OCI-LY7 (cell line): ENCODE results near the gene ARMH1. TPM values are rescaled to one million over a fixed set of nuclear protein-coding genes. Genes with fewer than 3 reads are reported as not detected.

Experiments
- BruUV-seq: library from RNA; stranded (reverse); fragments of 400-500 nt; replicated peaks from 2 replicates; lab custom pipeline; 2021; lab: Mats Ljungman, UMichigan
- CTCF ChIA-PET: fragments of 300-600 bp; sonication (Branson Sonifier 250); formaldehyde crosslinking; loops from one replicate; lab custom pipeline; 2022; ENCODE audit warnings: antibody characterized with exemption; ENCODE audit not compliant: unreplicated experiment; lab: Charles Lee
- POLR2A ChIA-PET: fragments of 300-600 bp; sonication (Branson Sonifier 250); formaldehyde crosslinking; loops from one replicate; lab custom pipeline; 2022; ENCODE audit warnings: antibody characterized with exemption; lab: Charles Lee
- DNase-seq: peaks from one replicate; pipeline ENCODE4 v3.0.0-alpha.2; 2015; ENCODE audit warnings: low spot score
- H2AFZ ChIP-seq: fragments of 200-600 bp; sonication (generic), shearing (Covaris generic); 2 replicates; pipeline ENCODE4 v1.6.1; 2014; ENCODE audit warnings: mild to moderate bottlenecking, antibody characterized with exemption, low read length, moderate library complexity
- H3K27ac ChIP-seq: fragments of 200-600 bp; sonication (generic); 2 replicates; pipeline ENCODE4 v1.5.1; 2014; ENCODE audit warnings: mixed run types, low read depth, mild to moderate bottlenecking, moderate library complexity, low read length, inconsistent platforms; ENCODE audit not compliant: poor library complexity, severe bottlenecking
- H3K36me3 ChIP-seq: fragments of 200-600 bp; sonication (generic); 2 replicates; pipeline ENCODE4 v1.6.1; 2014; ENCODE audit warnings: mild to moderate bottlenecking, antibody characterized with exemption, low read length, moderate library complexity, mixed read lengths; ENCODE audit not compliant: insufficient read depth
- H3K4me1 ChIP-seq: fragments of 200-600 bp; sonication (generic); 2 replicates; pipeline ENCODE4 v1.5.1; 2014; ENCODE audit warnings: mild to moderate bottlenecking, low read length; ENCODE audit not compliant: insufficient read depth, poor library complexity, severe bottlenecking
- H3K4me2 ChIP-seq: fragments of 200-600 bp; sonication (generic); 2 replicates; pipeline ENCODE4 v1.6.1; 2014; ENCODE audit warnings: mild to moderate bottlenecking, low read length
- H3K4me3 ChIP-seq: fragments of 200-600 bp; sonication (generic); 2 replicates; pipeline ENCODE4 v1.5.1; 2014; ENCODE audit warnings: mild to moderate bottlenecking, low read depth, low read length; ENCODE audit not compliant: poor library complexity, severe bottlenecking
- H3K79me2 ChIP-seq: fragments of 200-600 bp; sonication (generic); 2 replicates; pipeline ENCODE4 v1.6.1; 2016; ENCODE audit warnings: low read depth, mild to moderate bottlenecking, low read length, moderate library complexity, mixed read lengths; ENCODE audit not compliant: insufficient read depth
- H3K9me2 ChIP-seq: fragments of 200-600 bp; sonication (generic); 2 replicates; pipeline ENCODE4 v1.6.1; 2016; ENCODE audit warnings: mild to moderate bottlenecking, low read length, mixed read lengths; ENCODE audit not compliant: insufficient read depth
- H3K9me3 ChIP-seq: fragments of 200-600 bp; sonication (generic); 2 replicates; pipeline ENCODE4 v1.6.1; 2014; ENCODE audit warnings: mild to moderate bottlenecking, mixed run types, low read length, mixed read lengths
- H4K20me1 ChIP-seq: fragments of 200-600 bp; sonication (generic); 2 replicates; pipeline ENCODE4 v1.6.1; 2014; ENCODE audit warnings: mild to moderate bottlenecking, antibody characterized with exemption, low read length, moderate library complexity, mixed read lengths; ENCODE audit not compliant: insufficient read depth
- EZH2phosphoT487 ChIP-seq: fragments of 200-600 bp; sonication (generic); IDR thresholded peaks from 2 replicates; pipeline ENCODE4 v1.6.1; 2018; ENCODE audit warnings: low read depth, borderline replicate concordance, mild to moderate bottlenecking, mixed run types, antibody characterized with exemption, low read length, moderate library complexity, mixed read lengths
- intact Hi-C: fragments of 100-400 bp; cut with micrococcal nuclease; formaldehyde crosslinking; loops from one replicate; pipeline ENCODE4 v1.10.0; 2022; ENCODE audit not compliant: unreplicated experiment
- total RNA-seq, 2 experiments: library from RNA; depleted of rRNA in 1 of 2; stranded (reverse); fragments of >200 nt in 1 of 2; shearing (Covaris generic) in 1 of 2; gene quantifications; 2 replicates each; pipeline ENCODE4 v1.2.3, GENCODE V29; 2014 to 2022
- TF ChIP-seq, protein P1 (sequence below): fragments of 200-600 bp; sonication (generic); conservative IDR thresholded peaks from 2 replicates; pipeline ENCODE4 v1.5.1; 2014; ENCODE audit warnings: mild to moderate bottlenecking, antibody characterized with exemption, low read length, moderate library complexity, mixed read lengths

The ARMH1 gene
- total RNA-seq, 2 experiments from 2014 or later: 7.8 to 8.9 TPM

DNA sequence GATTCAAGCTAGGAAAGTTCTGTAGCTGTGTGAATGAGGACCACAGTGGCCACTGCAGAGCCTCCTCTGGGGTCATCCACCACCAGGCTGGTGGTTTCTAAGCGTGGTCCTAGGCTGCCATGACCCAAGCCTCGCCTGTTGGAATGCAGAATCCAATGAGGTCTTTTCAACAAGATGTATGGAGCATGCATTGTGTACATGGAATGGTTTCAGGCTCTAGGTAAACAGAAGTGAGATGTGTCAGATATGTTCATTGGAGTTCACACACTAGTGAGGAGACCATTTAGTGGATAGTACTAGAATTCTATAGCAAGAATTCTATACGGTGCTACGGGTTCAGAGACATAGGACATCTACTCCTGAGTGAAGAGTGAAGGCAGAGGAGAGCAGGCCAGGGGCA, 45.8 kb downstream of the ARMH1 start:
- ChIA-PET CTCF (no interaction called here), POLR2A (interaction anchor here (0.6 to 10.3 kb wide), 9 partner anchors 7 to 1379 kb away, joined by 3 to 147 read pairs (median 55); partner anchors contain the start of gene RNU5D-1)
- H3K36me3 ChIP-seq: no peaks in the 10 kb centered on the region
- no peaks in the 10 kb centered on the region for H3K9me2 ChIP-seq
- BruUV-seq: no TSS peak
- no peaks in the 10 kb centered on the region for H3K9me3 ChIP-seq
- intact Hi-C loops: loop anchor here (2.0 to 5.0 kb wide), 2 partner anchors 291 to 582 kb away; partner anchors contain the start of gene HECTD3
- no peaks in the 10 kb centered on the region for H3K79me2 ChIP-seq
- peak overlapping the region; percentile 10 for H3K4me2 ChIP-seq
- no peak overlapping the region for H3K4me3 ChIP-seq
- H2AFZ ChIP-seq: no peak overlapping the region
- H4K20me1 ChIP-seq: no peaks in the 10 kb centered on the region
- H3K27ac ChIP-seq: peak overlapping the region; percentile 89
- DNase-seq: no peak
- peaks cover 72% of the 10 kb centered on the region for H3K4me1 ChIP-seq
- no peak for TF ChIP-seq EZH2phosphoT487
- TF ChIP-seq, protein P1, sequence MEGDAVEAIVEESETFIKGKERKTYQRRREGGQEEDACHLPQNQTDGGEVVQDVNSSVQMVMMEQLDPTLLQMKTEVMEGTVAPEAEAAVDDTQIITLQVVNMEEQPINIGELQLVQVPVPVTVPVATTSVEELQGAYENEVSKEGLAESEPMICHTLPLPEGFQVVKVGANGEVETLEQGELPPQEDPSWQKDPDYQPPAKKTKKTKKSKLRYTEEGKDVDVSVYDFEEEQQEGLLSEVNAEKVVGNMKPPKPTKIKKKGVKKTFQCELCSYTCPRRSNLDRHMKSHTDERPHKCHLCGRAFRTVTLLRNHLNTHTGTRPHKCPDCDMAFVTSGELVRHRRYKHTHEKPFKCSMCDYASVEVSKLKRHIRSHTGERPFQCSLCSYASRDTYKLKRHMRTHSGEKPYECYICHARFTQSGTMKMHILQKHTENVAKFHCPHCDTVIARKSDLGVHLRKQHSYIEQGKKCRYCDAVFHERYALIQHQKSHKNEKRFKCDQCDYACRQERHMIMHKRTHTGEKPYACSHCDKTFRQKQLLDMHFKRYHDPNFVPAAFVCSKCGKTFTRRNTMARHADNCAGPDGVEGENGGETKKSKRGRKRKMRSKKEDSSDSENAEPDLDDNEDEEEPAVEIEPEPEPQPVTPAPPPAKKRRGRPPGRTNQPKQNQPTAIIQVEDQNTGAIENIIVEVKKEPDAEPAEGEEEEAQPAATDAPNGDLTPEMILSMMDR: no peak

GRCh38 chr1:44721485-44722361, 47.2 kb downstream of the ARMH1 start:
- Histone ChIP-seq H3K4me2 (peak overlapping the region; percentile 56), H3K4me1 (peaks cover 64% of the 10 kb centered on the region), H3K9me3 (no peaks in the 10 kb centered on the region), H4K20me1 (no peaks in the 10 kb centered on the region), H3K9me2 (no peaks in the 10 kb centered on the region), H3K36me3 (no peaks in the 10 kb centered on the region), H3K79me2 (no peaks in the 10 kb centered on the region), H3K4me3 (no peak overlapping the region), H2AFZ (peak overlapping the region; percentile 20; the same call in 1 of the 2 replicates), H3K27ac (peak overlapping the region; percentile 89)
- TF ChIP-seq EZH2phosphoT487: no peak
- TF ChIP-seq, protein P1: no peak
- POLR2A ChIA-PET: interaction anchor here (0.5 to 4.8 kb wide), 32 partner anchors 9 to 772 kb away, joined by 3 to 147 read pairs (median 5); partner anchors contain the start of genes BEST4, BTBD19, HECTD3 and KIF2C
- intact Hi-C loops: loop anchor here (1.0 to 5.0 kb wide), 5 partner anchors 8 to 581 kb away; partner anchors contain the start of genes HECTD3 and RNU5D-1
- DNase-seq: peak; percentile 97
- BruUV-seq: TSS peak; percentile 98
- CTCF ChIA-PET: interaction anchor here (0.5 to 2.0 kb wide), 6 partner anchors 9 to 618 kb away, joined by 3 to 9 read pairs (median 4); partner anchors contain the start of gene TOE1
